Stimulated activated CD8-positive, alpha-beta memory T cell treated with anti-CD3 and anti-CD28 coated beads, Interleukin-12 subunit alpha, Interleukin-12 subunit beta, amount 100 ng/mL, for 24 hours (primary cell): ENCODE measurements around the gene TXNL1.
A peak's percentile ranks its signal among the peaks of the same experiment; 100 is the strongest.
"Not testable (repeated sequence)": the region's sequence is repeated elsewhere in the genome, so short reads cannot be mapped to it uniquely, and the experiment has no call there.

Source experiments
- DNase-seq: peaks from one replicate; pipeline ENCODE4 v3.0.0-alpha.2; 2020; ENCODE audit errors: extremely low read depth

TXNL1 gene

DNA sequence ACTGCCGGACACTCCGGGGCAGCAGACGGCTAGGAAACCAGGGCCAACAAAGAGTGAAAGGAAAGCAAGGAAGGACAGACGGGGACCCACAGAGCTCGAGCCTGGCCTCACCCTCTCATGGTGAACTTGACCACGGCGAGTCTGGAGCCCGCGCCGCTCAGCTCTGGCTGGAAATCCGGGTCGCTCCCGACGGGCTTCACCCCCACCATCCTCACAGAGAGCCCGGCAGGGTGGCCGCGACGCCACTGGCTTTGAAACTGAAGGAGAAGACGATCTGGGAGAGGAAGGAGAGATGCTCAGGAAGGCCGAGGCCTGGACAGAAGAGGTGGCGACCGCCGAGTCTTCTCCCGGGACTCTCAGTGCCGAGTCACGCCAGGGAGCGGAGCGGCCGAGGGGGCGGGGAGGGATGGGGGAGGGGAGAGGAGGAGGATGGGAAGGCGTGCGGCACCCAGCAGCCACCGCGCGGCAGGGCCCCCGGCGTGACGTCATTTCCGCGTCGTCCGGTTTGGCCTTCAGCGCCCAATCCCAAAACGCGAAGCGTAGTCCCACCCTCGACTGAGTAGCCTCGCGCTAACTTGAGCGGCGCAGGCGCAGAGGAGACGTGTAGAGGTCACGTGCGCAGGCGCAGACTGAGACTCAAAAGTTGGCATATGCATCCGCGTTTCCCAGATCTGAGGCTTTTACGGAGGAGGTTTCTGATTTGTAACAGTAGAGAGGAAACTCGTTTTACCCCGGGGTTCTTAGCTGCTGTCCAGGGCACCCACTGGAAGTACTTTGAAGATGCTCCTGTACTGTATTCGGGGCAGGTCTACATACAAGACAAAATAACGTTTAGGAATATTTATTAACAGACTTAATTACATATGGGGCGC is at the start of gene TXNL1:
TXNL1 (minus strand) TSS at position 361 of the 872 bp plus-strand sequence; CDS start at position 209, 152 bp downstream.
- peak; percentile 99 for DNase-seq

DNA sequence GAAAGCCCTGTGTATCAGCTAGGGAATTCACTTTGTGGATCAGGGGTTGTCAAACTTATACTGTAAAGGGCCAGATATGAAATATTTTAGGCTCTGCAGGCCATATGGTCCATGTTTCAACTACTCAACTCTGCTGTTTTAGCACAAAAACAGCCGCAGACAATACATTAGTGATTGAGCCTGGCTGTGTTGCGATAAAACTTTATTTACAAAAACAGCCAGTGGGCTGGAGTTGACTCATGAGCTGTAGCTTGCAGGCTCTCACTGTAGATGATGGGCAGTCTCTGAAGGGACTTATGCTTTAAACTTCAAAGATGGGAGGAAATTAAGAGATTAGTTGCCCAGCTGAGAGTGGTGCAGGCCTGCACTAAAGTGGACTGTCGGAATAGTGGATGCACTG is 45.9 kb upstream of the TXNL1 start:
- DNase-seq: no peak

DNA sequence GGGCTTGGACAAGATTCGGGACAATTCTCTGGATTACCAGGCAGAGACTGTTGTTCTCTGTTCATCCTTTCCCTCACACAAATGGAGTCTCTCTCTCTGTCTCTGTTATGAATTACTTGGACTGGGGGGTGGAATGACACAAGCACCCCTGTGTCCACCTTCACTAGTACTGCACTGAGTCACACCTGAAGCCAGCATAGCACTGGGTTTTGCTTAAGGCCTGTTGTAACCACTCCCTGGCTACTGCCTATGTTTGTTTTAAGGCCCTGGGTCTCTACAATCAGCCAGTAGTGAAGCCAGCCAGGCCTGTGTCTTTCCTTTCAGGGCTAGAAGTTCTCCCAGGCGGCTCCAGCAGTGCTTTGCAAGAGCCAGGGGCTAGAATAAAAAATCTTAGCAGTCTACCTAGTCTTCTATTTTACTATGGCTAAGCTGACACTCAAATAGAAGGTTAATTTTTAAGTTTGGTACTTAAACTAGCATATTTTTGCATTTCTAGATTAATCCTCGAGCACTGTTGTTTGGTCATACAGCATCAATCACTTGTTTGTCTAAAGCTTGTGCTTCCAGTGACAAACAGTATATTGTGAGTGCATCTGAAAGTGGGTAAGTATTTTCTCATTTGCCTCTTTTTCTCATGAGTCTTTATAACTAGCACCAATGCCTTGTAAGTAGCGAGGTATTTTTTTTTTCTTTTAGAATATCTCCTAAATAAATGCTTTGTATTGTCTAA is 40.6 kb upstream of the TXNL1 start:
- no peak for DNase-seq

DNA sequence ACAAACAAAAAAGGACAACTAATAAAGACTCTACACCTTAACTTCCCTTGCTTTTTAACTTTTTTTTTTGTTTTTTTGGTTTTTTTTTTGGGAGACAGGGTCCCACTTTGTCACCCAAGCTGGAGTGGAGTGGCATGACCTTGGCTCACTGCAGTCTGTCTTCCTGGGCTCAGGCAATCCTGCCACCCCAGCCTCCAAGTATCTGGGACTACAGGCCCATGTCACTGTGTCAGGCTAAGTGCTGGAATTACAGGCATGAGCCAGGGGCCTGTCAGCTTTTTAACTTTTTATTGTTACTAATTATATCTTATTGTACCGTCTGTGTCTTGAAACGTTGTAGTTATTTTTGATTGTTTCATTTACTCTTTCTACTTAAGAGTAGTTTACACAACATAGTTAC is 38.2 kb upstream of the TXNL1 start:
- no peak for DNase-seq

DNA sequence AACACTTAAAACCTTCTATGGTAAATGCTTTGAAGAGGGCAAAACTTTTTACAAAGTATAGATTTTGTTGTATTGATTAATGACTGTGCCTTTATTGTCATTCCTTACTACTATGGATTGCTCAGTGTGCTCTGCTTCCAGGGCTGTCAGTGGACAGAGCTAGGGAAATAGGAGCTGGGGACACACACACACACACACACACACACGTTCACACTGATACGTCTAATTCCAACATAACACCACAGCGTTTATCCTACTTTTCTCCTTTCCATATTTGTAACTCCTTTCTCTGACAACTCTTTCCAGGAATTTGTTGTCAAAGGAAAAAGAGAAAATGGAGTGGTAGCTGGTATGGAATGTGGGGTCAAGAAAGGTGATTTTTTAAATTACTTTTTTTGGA is 34.6 kb upstream of the TXNL1 start:
- no peak for DNase-seq

DNA sequence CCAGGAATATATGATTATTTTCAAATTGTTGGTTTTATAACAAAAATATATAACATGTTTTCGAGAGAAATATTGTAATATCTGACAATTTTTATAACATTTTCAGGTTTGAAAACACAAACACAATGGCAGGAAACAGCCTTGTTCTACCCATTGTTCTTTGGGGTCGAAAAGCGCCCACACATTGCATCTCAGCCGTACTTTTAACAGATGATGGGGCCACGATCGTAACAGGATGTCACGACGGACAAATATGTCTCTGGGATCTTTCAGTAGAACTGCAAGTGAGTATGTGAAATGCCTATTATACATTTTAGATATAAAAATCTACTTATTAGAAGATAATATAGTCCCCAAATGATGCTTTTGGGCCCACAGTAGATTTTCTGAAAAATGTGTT is 34.0 kb upstream of the TXNL1 start:
- no peak for DNase-seq

DNA sequence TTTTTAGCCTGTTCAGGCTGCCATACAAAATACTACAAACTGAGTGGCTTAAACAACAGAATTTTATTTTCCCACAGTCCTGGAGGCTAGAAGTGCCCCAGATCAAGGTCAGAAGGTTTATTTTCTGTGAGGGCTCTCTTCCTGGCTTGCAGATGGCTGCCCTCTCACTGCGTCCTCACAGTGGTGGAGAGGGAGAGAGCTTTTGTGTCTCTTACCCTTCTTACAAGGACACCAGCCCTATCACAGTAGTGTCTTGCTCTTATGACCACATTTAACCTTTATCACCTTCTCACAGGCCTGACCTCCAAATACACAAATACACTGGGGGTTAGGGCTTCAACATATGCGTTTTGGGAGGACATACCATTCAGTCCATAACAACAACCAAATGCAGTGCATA is 24.5 kb upstream of the TXNL1 start:
- no peak for DNase-seq

DNA sequence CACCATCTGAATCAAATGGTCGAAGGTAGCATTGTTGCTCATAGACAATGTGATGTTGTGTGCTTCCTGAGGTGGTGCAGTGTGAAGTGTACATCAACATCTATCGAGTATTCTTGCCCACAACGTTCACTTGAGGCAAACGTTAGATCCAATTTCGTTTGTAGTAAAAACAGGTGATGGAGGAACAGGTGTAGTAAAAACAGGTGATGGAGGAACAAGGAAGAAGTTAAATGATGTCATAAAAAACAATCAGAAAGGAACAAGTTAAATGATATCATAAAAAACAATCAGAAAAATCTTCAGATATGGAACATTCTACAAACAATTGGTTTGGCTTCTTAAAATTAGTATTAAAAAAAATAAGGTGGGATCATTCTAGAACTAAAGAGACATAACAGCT is 24.1 kb upstream of the TXNL1 start:
- DNase-seq: no peak

DNA sequence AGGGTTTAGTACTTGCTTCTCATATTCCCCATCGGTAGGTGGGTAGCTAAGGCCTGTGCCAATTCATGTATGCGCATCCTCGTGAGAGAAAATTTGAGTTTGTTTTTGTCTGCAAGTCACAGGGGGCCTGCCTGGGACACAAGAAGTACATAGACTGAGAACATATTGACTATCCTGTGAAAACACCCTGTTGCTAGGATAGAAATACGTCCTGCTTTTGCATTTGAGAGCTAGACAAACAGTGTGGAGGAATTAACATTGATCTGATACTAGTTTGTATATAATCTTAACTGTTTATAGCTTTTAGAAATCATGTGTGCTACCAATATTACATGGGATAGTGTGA is 23.6 kb upstream of the TXNL1 start:
- no peak for DNase-seq

DNA sequence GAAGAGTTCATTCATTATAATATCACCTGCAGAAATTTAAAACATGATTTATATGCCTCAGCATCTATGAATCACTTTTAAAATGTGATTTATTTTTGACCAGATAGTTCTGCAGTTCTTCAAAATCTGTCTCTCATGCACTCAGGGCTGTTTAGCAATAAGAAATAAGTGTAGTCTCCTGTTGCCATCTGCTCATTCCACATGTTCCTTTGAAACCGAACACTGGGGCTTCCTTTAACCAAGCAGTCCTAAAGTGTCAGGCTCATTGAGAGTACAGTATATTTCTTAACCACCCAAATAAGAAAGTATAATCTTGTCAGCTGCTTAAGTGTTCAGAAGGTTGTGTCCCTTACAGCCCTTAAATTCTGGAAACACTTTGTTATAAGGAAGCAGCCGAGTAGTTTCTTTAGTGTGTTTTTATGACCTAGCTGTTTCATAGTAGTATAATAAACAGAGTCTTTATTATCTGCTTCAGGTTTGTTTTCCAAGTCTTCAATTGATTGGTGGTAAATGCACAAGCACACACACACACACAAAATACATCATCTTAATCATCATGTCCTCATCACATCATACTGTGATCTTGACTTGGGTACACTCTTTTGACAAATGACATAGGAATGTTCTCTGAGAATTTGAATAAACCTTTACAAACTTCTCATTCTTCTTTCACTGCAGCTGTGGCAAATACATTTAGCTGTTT is 23.1 kb upstream of the TXNL1 start:
- no peak for DNase-seq

DNA sequence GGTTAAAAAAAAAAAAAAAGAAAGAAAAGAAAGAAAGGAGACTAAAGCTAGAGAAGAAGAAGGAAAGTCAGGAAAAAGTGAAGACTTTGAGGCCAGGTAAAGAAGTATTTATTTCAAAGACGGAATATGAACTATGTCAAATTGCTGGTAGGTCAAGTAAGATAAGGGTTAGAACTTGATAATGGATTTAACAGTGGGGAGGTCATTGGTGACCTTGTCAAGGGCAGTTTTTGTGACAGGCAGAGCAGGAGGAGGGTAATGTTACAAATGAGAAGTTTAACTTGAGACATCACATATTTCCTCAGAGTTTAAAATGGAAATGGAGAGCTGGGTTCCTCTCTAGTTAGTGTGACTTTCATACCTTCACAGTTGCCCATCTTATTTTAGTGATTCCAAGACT is 22.3 kb upstream of the TXNL1 start:
- no peak for DNase-seq

DNA sequence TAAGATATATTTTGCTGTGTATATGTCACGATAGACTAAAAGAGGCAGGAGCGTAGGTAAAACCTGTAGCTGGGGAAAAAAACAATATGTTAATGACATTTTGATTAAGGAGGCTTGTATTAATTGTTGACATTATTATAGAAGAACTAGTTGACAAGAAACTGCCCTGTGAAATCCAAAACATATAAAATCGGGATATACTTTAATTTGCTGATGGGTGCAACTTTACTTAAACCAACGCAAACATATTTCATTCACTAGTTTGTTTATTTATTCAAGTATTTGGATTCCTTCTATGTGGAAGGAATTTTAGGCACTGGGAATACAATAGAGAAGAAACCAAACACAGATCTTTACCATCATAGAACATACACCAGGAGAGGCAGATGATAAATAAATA is 20.7 kb upstream of the TXNL1 start:
- DNase-seq: no peak

DNA sequence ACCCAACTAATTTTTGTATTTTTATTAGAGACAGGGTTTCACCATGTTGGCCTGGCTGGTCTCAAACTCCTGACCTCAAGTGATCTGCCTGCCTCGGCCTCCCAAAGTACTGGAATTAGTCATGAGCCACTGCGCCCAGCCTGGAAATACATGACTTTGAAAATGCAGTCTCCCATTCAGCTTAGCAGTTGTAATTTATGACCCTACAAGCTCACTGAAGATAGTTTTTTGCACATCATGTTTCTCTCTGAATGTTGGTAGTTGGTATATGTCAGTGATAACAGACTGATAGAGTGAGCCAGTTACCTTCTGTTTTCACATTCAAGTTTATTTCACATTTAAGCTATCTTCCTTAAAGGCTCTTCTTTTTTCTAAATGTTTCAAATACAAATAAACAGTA is 19.9 kb upstream of the TXNL1 start:
- DNase-seq: no peak

DNA sequence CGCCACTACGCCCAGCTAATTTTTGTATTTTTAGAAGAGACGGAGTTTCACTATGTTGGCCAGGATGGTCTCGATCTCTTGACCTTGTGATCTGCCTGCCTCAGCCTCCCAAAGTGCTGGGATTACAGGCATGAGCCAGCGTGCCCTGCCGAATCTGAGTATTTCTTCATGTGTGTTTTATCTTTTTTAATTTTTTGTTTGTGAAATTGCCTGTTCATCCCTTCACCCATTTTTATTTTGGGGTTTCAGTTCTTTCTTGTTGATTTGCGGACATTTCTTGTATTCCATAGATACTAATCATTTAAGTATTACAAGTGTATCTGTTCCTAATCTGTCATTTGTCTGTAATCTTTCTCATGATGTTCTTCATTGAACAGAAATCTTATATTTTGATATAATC is 15.9 kb upstream of the TXNL1 start:
- not testable (repeated sequence) for DNase-seq

DNA sequence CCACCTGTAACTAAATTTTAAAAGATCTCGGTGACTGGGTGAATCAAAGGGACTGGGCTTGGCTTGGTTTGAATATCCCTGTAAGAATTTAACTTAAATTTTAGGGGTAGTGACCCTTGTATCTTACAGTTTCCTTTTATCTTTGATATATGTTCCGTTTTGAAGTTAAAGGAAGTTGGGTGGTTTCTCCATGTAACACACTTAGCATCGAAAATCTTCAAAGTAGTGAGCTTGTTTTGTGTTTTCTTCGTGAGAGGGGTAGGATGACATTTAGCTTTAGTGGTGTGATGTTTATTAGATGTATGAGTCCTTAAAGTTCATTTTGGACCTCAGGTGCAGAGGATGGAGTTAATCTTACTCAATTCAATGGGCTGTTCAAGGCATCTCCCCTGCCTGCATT is 14.4 kb upstream of the TXNL1 start:
- DNase-seq: no peak

DNA sequence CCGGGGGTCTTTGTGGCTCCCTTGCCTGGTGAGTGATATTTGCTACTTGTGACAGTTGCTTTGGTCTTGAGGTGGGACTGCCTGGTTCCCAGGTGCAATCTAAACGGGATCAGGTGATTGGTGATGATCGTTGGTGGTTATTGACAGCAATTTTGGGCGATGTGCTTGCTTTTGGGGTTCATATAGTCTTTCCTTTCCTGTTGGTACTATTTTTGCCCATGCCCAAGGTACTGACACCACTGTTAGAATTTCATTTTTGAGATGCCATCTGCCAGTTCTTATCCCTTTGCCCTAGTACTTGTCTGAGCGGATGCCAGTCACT is 13.3 kb upstream of the TXNL1 start:
- DNase-seq: no peak

DNA sequence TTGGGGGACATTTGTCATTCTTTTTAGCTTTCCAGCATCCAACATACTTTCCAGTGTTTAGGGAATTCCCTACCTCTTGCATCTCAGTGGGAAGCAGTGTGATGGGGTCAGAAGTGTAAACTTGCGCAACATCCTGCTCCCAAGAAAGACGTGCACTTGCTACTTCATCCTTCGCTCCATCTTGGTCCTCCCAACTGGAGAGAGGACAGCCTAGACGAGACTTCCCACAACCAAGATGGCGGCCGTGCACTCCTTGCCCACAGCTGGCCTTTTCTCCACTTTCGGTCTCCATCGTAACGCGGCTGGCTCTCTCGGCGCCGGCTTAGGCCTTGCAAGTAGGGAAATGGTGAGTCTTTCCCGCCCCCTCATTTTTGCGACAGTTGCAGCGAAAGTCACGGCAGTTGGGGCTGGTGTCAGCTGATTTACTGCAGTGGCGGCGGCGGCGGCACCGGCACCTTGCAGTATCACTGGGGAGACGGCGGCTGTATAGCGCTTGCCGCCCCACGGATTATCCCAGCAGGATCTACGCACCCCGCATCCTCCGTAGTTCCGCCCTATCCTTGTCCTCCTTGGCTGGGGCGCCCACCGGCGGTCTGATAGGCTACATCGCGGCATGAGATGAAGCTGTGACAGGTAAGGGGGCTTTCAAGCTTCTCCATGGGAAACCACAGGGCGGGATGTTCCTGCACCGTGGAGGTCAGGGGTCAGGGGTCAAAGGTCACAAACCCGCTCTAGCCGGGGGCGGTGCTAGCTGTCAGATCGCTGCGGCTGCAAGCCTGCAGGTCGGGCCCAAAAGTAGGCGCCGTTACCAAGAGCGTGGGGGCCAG is 12.8 kb upstream of the TXNL1 start, which contains the start of gene WDR7:
WDR7 (plus strand) TSS at position 416 of the 827 bp plus-strand sequence. CDS start 21,157 bp downstream, outside the sequence.
- peak; percentile 82 for DNase-seq

DNA sequence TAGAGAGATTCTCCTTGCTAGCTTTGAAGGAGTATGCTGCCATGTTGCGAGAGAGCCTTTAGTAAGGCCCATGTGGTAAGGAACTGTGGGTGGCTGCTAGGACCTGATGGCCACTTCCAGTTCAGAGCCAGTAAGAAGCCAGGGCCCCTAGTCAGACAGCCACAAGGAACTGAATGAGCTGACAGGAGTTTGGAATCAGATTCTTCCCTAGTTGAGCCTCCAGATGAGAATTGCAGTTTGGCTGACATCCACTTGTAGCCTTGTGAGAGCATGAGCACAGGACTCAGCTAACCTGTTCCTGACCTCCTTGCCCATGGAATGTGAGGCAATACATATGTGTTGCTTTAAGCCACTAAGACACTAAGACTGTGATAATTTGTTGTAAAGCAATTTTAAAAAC is 11.6 kb upstream of the TXNL1 start:
- no peak for DNase-seq

DNA sequence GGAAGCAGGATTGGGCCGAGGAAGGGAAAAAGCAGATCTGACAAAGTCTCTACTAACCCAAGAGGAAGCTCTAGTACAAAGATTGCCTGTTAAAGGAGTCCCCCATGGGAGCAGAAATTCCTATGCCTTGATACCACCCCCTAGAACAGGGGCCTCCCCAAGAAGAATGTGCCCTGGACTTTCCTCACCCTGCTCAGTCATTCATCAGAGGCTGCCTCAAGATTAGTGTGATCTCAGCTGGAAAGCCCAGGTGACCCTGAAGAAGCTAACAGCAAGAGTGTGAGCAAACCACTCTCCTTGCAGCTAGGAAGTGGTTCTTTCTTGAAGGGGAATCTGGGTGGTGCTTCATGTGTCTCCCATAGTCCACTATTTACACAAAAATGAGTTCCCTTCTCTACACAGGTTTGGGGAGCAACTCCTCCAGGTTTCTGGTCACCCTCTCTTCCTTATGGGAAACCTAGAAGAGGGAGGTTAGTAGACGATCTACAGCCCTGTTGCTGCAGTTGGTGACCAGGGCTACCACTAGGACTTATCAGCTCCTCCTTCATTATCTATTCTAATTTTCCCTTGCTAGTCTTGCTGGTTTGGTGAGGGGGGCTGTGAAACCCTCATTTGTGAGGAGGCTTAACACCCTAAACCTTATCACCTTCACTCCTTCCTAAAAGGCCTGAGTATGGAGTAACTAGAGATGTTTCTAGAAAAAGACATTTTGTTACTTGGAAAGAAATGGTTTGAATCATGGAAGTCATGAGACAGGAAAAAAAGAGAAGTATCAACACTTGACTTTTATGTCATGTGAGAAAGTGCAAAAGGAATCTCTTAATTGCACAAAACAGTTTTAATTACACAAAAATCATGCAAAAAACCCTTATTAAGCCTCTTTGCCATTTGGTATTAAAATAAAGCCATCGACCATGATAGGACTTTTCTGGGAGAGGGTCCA is 9.8 kb upstream of the TXNL1 start:
- DNase-seq: no peak

DNA sequence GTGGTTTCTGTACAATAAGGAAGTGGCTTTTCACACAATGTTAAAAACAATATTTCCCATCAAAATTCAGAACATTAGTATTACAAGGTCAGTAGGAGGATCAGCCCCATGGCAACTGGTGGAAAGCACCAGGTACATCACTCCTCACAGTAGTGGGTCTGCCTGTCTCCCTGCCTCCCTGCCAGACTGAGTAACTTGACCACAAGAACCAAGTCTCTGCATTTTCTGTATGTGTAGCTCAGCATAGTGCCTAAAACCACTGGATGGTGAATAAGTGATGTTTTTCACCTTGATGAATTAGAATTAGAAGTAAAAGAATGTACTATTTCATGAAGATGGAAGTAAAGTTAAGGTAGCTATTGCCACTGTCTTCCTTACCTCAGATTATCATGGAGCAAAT is 8.7 kb upstream of the TXNL1 start:
- no peak for DNase-seq
